Dermis blood vessel endothelial cell (primary cell): Measurements from ENCODE around the gene SLK. TPM values are rescaled to one million over a fixed set of nuclear protein-coding genes. Genes with fewer than 3 reads are reported as not detected.

Experiments used
- DNase-seq: peaks from one replicate; pipeline ENCODE4 v3.0.0; 2010
- total RNA-seq: library from RNA; depleted of rRNA; stranded (reverse); fragments of >200 nt; gene quantifications from 2 replicates; pipeline ENCODE4 v1.2.3, GENCODE V29; 2014

SLK gene
- total RNA-seq, 1 donor from 2014 or later, result 80.3 TPM

DNA sequence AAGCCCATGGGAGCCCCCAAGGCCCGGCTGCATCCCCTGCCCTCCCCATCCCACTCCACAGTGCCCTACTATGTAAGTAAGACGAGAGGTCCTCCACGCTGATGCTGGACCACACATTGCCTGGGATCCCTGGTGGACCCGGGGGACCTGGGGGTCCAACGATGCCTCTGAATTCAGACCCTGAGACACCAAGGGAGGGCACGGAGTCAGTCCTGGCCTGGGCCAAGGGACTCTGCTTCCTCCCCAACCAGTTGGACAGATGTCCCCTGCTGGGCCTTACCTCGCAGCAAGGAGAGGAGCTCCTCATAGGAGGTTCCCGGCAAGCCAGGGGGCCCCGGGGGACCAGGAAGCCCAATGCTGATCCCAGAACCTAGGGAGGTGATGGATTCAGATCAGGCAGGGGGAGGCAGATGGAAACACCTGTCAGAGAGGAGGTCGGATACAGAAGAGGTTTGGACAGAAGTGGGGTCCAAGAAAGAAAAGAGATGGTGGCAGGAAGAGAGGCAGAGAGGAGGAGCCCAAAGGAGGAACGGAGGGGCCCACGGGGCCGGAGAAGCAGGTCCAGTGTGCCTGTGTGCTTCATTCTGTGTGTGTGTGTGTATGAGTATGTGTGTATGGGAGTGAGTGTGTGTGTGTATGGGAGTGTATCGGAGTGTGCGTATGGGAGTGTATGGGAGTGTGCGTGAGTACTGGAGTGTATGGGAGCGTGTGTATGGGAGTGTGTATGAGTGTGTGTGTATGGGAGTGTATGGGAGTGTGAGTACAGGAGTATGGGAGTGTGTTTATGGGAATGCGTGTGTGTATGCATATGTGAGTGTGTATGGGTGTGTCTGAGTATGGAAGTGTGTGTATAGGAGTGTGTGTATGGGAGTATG, 68.5 kb downstream of the SLK start:
- no peak for DNase-seq

- no peak for DNase-seq
Measured at GRCh38 chr10:104036069-104036384, 69.1 kb downstream of the SLK start.

GRCh38 chr10:104036518-104037260, 69.7 kb downstream of the SLK start:
- no peak for DNase-seq

GRCh38 chr10:104037261-104037951, 70.5 kb downstream of the SLK start:
- DNase-seq, result no peak

DNA sequence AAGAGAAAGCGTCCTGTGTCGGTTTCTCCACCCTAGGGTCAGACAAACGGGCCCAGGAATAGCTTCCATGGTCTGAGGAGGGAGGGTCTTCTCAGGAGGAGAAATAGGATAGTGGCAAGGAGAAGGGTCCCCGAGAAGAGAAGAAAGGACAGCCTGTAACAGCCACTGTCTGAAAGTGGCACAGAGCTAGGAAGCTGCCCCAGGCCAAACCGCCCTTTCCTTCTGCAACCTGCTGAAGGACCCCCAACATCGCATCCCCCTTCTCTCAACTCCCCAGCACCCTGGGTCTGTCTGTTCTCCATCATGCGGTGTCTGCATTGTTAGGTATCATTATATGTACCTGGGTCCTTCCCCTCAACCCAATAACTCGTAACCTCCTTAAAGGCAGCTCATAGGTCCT, 71.6 kb downstream of the SLK start:
- DNase-seq, result no peak

GRCh38 chr10:104038958-104039752, 72.2 kb downstream of the SLK start:
- DNase-seq, result no peak

DNA sequence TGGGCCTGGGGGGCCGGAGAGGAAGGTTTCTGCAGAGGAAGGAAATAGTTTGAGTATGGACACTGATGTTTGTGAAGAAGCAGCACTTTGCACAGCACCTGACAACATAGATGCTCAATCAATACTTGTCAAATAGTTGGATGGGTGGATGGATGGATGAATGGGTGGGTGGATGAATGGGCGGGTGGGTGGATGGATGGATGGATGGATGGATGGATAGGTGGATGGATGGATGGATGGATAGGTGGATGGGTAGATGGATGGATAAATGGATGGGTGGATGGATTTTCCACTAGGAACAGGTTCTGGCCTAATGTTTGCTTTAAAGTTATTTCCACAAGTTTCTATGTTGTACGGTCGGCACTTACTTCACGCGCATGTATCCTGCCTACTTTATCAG, 73.4 kb downstream of the SLK start:
- no peak for DNase-seq

GRCh38 chr10:104040862-104041789, 74.2 kb downstream of the SLK start:
- no peak for DNase-seq

DNA sequence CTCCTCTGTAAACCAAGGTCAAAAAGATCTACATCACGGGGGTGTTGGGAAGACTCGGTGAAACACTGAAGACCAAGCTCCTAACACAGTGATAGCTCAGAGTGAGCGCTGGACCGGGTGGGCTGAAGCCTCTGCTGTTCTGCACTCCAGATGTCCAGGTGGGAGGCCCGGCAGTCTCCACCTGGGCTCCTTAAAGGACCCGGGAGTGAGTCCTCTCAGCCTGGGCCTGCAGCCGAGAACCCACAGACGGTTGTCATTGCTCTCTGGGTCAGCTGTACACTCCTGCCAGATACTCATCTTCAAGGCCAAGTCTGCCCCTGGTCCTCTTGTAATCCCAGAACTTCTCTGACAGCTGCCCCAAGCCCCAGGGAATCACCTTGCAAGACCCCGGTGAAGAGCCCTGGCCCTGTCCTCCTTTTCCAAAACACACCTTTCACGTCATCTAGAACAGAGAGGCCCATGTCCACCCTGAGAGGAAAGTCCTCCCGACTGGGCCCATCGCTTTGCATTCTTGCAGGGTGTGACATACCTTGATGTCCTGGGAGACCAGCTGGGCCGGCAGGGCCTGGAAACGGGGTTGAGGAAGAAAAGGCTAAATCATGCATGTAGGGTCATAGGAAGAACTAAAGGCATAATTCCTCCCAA, 75.1 kb downstream of the SLK start:
- no peak for DNase-seq

DNA sequence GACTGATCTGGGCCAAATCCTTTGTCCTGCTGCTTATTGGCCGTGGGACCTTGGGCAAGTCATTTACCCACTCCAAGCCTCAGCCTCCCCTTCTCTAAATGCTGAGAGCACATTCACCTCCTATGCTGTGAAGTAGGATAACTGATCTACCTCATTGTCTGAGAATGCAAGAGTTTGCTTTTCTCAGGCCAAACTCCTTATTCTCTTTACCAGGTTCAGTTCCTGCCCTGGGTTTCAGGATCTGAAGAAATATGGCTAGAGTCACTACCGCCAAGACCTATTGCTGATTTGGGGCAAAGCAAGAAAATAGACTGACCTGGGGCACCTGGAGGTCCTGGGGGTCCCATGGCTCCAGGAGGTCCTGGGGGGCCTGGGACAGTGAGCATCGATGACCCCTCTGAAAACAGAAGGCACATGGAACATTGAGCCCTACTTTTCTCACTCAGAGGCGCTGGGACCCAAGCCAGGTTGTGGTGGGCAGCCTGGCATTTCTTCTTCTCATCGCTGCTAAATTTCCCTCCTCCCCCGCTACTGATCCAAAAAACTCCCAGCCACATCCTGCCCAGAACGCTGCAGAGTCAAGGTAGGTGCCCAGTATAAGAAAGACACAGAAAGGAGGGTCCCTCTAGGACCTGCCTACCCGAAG, 76.4 kb downstream of the SLK start:
- DNase-seq, result no peak

GRCh38 chr10:104043854-104044253, 76.9 kb downstream of the SLK start:
- no peak for DNase-seq

- peak; percentile 88 for DNase-seq
Measured at GRCh38 chr10:104045151-104046089, 78.5 kb downstream of the SLK start.

GRCh38 chr10:104046651-104047050, 79.7 kb downstream of the SLK start:
- DNase-seq, result no peak

DNA sequence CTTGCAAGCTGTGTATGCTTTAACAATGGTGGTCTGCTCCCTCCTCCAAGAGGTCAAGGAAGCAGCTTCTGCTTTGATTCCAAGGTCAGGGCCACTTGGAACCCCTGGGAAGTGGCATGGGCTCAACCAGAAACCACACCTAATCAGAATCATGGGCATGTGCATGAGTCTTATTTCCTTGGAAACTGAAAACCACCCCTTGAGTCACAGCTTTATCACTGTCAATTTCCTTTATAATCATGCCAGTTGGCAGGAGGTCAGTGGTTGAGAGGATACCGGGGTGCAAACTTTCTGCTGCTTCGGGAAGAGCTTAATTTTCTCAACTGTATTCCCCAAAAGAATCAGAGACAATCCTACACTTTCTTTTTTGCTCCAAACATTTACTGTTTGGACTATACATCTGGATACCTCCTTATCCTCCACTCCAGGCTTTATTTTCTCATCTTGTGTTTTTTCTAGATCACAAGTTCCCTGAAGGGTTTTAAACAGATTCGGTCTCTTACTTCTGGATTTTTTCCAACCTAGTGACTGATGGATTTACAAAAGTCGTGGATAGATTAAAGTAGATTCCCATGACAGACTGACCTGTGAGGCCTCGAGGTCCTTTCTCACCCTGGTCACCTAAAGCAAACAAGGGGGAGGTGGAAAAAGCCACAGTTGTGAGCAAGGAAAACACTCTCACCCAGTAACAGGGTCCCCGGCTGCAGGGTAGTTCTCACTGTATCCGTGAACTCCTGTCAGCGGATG, 82.7 kb downstream of the SLK start:
- DNase-seq, result peak; percentile 69

DNA sequence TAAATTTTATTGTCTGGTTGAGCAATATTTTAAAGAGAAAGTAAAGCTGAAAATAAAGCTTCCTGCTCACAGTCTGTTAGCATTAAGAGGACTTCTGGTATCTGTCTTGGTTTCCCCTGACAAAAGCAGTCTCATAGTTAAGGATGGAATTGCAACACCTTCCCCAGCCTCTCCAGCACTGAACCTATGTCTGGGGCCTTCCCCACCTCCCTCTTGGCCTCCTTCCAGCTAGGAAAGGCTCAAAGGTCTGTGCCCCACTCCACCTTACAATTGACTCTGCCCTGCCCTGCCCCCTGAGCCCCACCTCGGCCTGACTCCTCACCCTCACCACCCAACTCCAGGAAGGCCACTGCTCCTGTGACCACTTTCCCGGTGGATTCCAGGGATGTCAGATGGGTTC, 85.5 kb downstream of the SLK start:
- no peak for DNase-seq

- no peak for DNase-seq
Measured at GRCh38 chr10:104053201-104053600, 86.3 kb downstream of the SLK start.

GRCh38 chr10:104054430-104054829, 87.5 kb downstream of the SLK start:
- DNase-seq, result peak; percentile 58

- no peak for DNase-seq
Measured at GRCh38 chr10:104056619-104057273, 89.8 kb downstream of the SLK start.
